ENCODE measurements around the gene CREG2.

Gene CREG2

DNA sequence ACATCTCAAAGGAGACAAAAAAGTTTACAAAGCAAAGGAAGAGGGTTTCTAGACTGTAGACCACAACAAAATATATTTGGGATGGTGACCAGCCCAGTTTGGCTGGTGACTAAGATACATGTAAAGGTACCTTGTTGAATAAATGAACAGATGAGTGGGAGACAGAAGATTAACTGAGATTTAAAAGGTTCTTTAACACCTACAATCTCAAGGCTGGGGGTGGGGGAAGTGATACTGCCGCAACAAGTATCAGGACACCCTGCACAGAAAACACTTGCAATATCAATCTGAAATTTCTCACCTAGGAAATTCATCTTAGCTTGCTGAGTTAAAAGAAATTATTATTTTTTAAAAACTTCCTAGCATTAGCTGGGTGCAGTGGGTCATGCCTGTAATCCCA is 87.1 kb downstream of the CREG2 start:
- H3K23ac ChIP-seq (ENCODE audit: low read length in 2 of 2) = no peak overlapping the region
- H3K36me3 ChIP-seq (ENCODE audit: control insufficient read depth in 1 of 2, insufficient read depth in 2 of 2, low read depth in 1 of 2, low read length in 2 of 2) = peaks cover 2 to 23% of the 10 kb centered on the region in 2 experiments
- no peak overlapping the region for H3K4ac ChIP-seq (ENCODE audit: low read depth in 1 of 2, low read length in 2 of 2)
- H2BK12ac ChIP-seq (ENCODE audit: low read length in 2 of 2) = no peak overlapping the region
- H2AK5ac ChIP-seq (ENCODE audit: low read length, severe bottlenecking) = no peak overlapping the region
- H3K4me3 ChIP-seq (ENCODE audit: insufficient read depth in 1 of 2, low read depth in 1 of 2, low read length in 2 of 2) = no peak overlapping the region
- DNase-seq = no peak
- H3K79me1 ChIP-seq (replicated peaks; ENCODE audit: low read length, poor library complexity, severe bottlenecking) = peaks cover 5% of the 10 kb centered on the region
- H3K4me1 ChIP-seq (ENCODE audit: control insufficient read depth, insufficient read depth, low read depth, low read length) = peaks cover 3% of the 10 kb centered on the region
- no peak overlapping the region for H3K27ac ChIP-seq (ENCODE audit: low read length, poor library complexity, severe bottlenecking)
- H3K14ac ChIP-seq (ENCODE audit: low read length in 2 of 2) = no peak overlapping the region
- H3K9ac ChIP-seq (ENCODE audit: low read length) = no peak overlapping the region
- no peak overlapping the region for H4K91ac ChIP-seq (ENCODE audit: low read length)
- H2BK15ac ChIP-seq (ENCODE audit: low read depth, poor library complexity, severe bottlenecking) = no peak overlapping the region
- H3K27me3 ChIP-seq (ENCODE audit: control insufficient read depth in 1 of 2, insufficient read depth in 1 of 2, low read length in 2 of 2) = no peaks in the 10 kb centered on the region
- no peak overlapping the region for H2BK120ac ChIP-seq (ENCODE audit: low read depth, low read length)
- H3K9me3 ChIP-seq (ENCODE audit: control insufficient read depth, low read length) = no peaks in the 10 kb centered on the region
- no peak overlapping the region for H2AFZ ChIP-seq (ENCODE audit: low read depth, low read length)
- no CpG with 5 or more reads among the region's 1 CpG for WGBS
- no peak overlapping the region for H4K8ac ChIP-seq (ENCODE audit: low read length)
- H2BK5ac ChIP-seq (ENCODE audit: low read depth, low read length, poor library complexity, severe bottlenecking) = no peak overlapping the region
- H3K4me2 ChIP-seq (ENCODE audit: low read length, poor library complexity, severe bottlenecking) = no peak overlapping the region
- H3K18ac ChIP-seq (ENCODE audit: low read depth in 1 of 2, low read length in 2 of 2) = no peak overlapping the region

DNA sequence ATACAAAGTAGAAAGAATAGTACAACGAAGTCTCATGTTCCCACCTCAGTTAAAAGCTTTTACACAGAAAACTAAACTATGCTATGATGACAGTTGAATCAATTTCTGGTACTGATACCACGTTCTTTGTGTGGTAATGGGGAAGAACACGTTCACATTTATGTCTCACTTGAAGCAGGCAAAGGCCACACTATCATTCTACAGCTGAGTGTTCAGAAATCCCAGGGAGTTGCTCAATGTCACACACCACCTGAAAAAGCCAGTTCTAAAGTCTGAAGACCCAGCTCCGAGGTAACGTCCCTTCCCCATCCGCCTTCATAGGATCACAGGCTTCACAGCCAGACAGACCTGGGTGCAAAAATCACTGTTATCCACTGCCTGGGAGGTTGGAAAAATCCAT is 87.7 kb downstream of the CREG2 start:
- no peaks in the 10 kb centered on the region for H3K27me3 ChIP-seq (ENCODE audit: control insufficient read depth in 1 of 2, insufficient read depth in 1 of 2, low read length in 2 of 2)
- H3K14ac ChIP-seq (ENCODE audit: low read length in 2 of 2) = peak overlapping the region in 1 of 2 experiments; percentile 28
- no peak overlapping the region for H3K27ac ChIP-seq (ENCODE audit: low read length, poor library complexity, severe bottlenecking)
- H3K4me3 ChIP-seq (ENCODE audit: insufficient read depth in 1 of 2, low read depth in 1 of 2, low read length in 2 of 2) = no peak overlapping the region
- H3K9me3 ChIP-seq (ENCODE audit: control insufficient read depth, low read length) = no peaks in the 10 kb centered on the region
- H2AFZ ChIP-seq (ENCODE audit: low read depth, low read length) = no peak overlapping the region
- H2BK15ac ChIP-seq (ENCODE audit: low read depth, poor library complexity, severe bottlenecking) = no peak overlapping the region
- H4K8ac ChIP-seq (ENCODE audit: low read length) = no peak overlapping the region
- no peak overlapping the region for H3K18ac ChIP-seq (ENCODE audit: low read depth in 1 of 2, low read length in 2 of 2)
- no peak overlapping the region for H4K91ac ChIP-seq (ENCODE audit: low read length)
- H3K4me1 ChIP-seq (ENCODE audit: control insufficient read depth, insufficient read depth, low read depth, low read length) = peaks cover 3% of the 10 kb centered on the region
- H3K4me2 ChIP-seq (ENCODE audit: low read length, poor library complexity, severe bottlenecking) = no peak overlapping the region
- H2AK5ac ChIP-seq (ENCODE audit: low read length, severe bottlenecking) = no peak overlapping the region
- no peak overlapping the region for H3K23ac ChIP-seq (ENCODE audit: low read length in 2 of 2)
- no peak for DNase-seq
- no peak overlapping the region for H2BK120ac ChIP-seq (ENCODE audit: low read depth, low read length)
- H3K9ac ChIP-seq (ENCODE audit: low read length) = no peak overlapping the region
- peaks cover 2 to 27% of the 10 kb centered on the region in 2 experiments for H3K36me3 ChIP-seq (ENCODE audit: control insufficient read depth in 1 of 2, insufficient read depth in 2 of 2, low read depth in 1 of 2, low read length in 2 of 2)
- no peak overlapping the region for H3K4ac ChIP-seq (ENCODE audit: low read depth in 1 of 2, low read length in 2 of 2)
- no peak overlapping the region for H2BK5ac ChIP-seq (ENCODE audit: low read depth, low read length, poor library complexity, severe bottlenecking)
- no peak overlapping the region for H2BK12ac ChIP-seq (ENCODE audit: low read length in 2 of 2)
- 93% methylated on average over 5 of the region's 6 CpGs for WGBS
- peaks cover 6% of the 10 kb centered on the region for H3K79me1 ChIP-seq (replicated peaks; ENCODE audit: low read length, poor library complexity, severe bottlenecking)

GRCh38 chr2:101297383-101297782 is 89.9 kb downstream of the CREG2 start:
- DNase-seq = no peak
- no peak overlapping the region for H3K4me3 ChIP-seq (ENCODE audit: insufficient read depth in 1 of 2, low read depth in 1 of 2, low read length in 2 of 2)
- H3K27ac ChIP-seq (ENCODE audit: low read length, poor library complexity, severe bottlenecking) = no peak overlapping the region
- no peak overlapping the region for H4K8ac ChIP-seq (ENCODE audit: low read length)
- no peak overlapping the region for H3K4ac ChIP-seq (ENCODE audit: low read depth in 1 of 2, low read length in 2 of 2)
- no peaks in the 10 kb centered on the region for H3K9me3 ChIP-seq (ENCODE audit: control insufficient read depth, low read length)
- H4K91ac ChIP-seq (ENCODE audit: low read length) = no peak overlapping the region
- peaks cover 2 to 41% of the 10 kb centered on the region in 2 experiments for H3K36me3 ChIP-seq (ENCODE audit: control insufficient read depth in 1 of 2, insufficient read depth in 2 of 2, low read depth in 1 of 2, low read length in 2 of 2)
- H3K4me2 ChIP-seq (ENCODE audit: low read length, poor library complexity, severe bottlenecking) = no peak overlapping the region
- H3K79me1 ChIP-seq (replicated peaks; ENCODE audit: low read length, poor library complexity, severe bottlenecking) = peaks cover 9% of the 10 kb centered on the region
- H3K23ac ChIP-seq (ENCODE audit: low read length in 2 of 2) = no peak overlapping the region
- peaks cover 3% of the 10 kb centered on the region for H3K4me1 ChIP-seq (ENCODE audit: control insufficient read depth, insufficient read depth, low read depth, low read length)
- no peak overlapping the region for H2BK15ac ChIP-seq (ENCODE audit: low read depth, poor library complexity, severe bottlenecking)
- no peak overlapping the region for H2BK5ac ChIP-seq (ENCODE audit: low read depth, low read length, poor library complexity, severe bottlenecking)
- H2AK5ac ChIP-seq (ENCODE audit: low read length, severe bottlenecking) = no peak overlapping the region
- no peak overlapping the region for H3K18ac ChIP-seq (ENCODE audit: low read depth in 1 of 2, low read length in 2 of 2)
- WGBS = 100% methylated on average over 1 of the region's 2 CpGs
- H3K14ac ChIP-seq (ENCODE audit: low read length in 2 of 2) = no peak overlapping the region
- H3K27me3 ChIP-seq (ENCODE audit: control insufficient read depth in 1 of 2, insufficient read depth in 1 of 2, low read length in 2 of 2) = no peaks in the 10 kb centered on the region
- no peak overlapping the region for H2BK12ac ChIP-seq (ENCODE audit: low read length in 2 of 2)
- H3K9ac ChIP-seq (ENCODE audit: low read length) = no peak overlapping the region
- H2AFZ ChIP-seq (ENCODE audit: low read depth, low read length) = no peak overlapping the region
- no peak overlapping the region for H2BK120ac ChIP-seq (ENCODE audit: low read depth, low read length)

DNA sequence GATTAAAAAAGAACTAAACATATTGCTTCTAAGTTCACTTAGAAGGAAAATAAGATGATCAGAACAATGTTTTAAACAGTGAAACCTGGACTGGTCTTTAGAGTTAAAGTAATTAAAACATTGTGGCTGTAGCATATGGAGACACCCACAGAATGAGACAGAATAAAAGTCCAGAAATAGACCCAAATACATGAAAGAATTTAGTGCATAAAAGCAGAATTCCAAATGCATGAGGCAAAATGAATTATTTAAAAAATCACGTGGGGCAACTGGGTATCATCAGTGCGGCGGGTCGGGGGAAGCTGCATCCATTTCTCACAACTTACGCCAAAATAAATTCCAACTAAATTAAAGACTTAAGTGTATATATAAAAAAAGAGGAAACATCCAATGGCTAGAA is 90.9 kb downstream of the CREG2 start:
- H3K4me1 ChIP-seq (ENCODE audit: control insufficient read depth, insufficient read depth, low read depth, low read length) = peaks cover 3% of the 10 kb centered on the region
- H2AFZ ChIP-seq (ENCODE audit: low read depth, low read length) = no peak overlapping the region
- H4K91ac ChIP-seq (ENCODE audit: low read length) = no peak overlapping the region
- no peaks in the 10 kb centered on the region for H3K9me3 ChIP-seq (ENCODE audit: control insufficient read depth, low read length)
- no peak for DNase-seq
- H3K4me2 ChIP-seq (ENCODE audit: low read length, poor library complexity, severe bottlenecking) = no peak overlapping the region
- peaks cover 2 to 40% of the 10 kb centered on the region in 2 experiments for H3K36me3 ChIP-seq (ENCODE audit: control insufficient read depth in 1 of 2, insufficient read depth in 2 of 2, low read depth in 1 of 2, low read length in 2 of 2)
- no peak overlapping the region for H2BK15ac ChIP-seq (ENCODE audit: low read depth, poor library complexity, severe bottlenecking)
- H3K14ac ChIP-seq (ENCODE audit: low read length in 2 of 2) = no peak overlapping the region
- H2BK120ac ChIP-seq (ENCODE audit: low read depth, low read length) = no peak overlapping the region
- H3K27me3 ChIP-seq (ENCODE audit: control insufficient read depth in 1 of 2, insufficient read depth in 1 of 2, low read length in 2 of 2) = no peaks in the 10 kb centered on the region
- H3K27ac ChIP-seq (ENCODE audit: low read length, poor library complexity, severe bottlenecking) = no peak overlapping the region
- H3K23ac ChIP-seq (ENCODE audit: low read length in 2 of 2) = no peak overlapping the region
- no peak overlapping the region for H3K4me3 ChIP-seq (ENCODE audit: insufficient read depth in 1 of 2, low read depth in 1 of 2, low read length in 2 of 2)
- no peak overlapping the region for H3K18ac ChIP-seq (ENCODE audit: low read depth in 1 of 2, low read length in 2 of 2)
- no peak overlapping the region for H2BK5ac ChIP-seq (ENCODE audit: low read depth, low read length, poor library complexity, severe bottlenecking)
- H2AK5ac ChIP-seq (ENCODE audit: low read length, severe bottlenecking) = no peak overlapping the region
- peak overlapping the region; percentile 49 for H3K9ac ChIP-seq (ENCODE audit: low read length)
- no peak overlapping the region for H4K8ac ChIP-seq (ENCODE audit: low read length)
- H2BK12ac ChIP-seq (ENCODE audit: low read length in 2 of 2) = no peak overlapping the region
- H3K79me1 ChIP-seq (replicated peaks; ENCODE audit: low read length, poor library complexity, severe bottlenecking) = peaks cover 9% of the 10 kb centered on the region
- H3K4ac ChIP-seq (ENCODE audit: low read depth in 1 of 2, low read length in 2 of 2) = no peak overlapping the region
- no CpG with 5 or more reads among the region's 5 CpGs for WGBS
